ENCODE measurements around the gene SLC6A16.
A peak's percentile ranks its signal among the peaks of the same experiment; 100 is the strongest.
"Not testable (repeated sequence)": the region's sequence is repeated elsewhere in the genome, so short reads cannot be mapped to it uniquely, and the experiment has no call there.

SLC6A16 gene

DNA sequence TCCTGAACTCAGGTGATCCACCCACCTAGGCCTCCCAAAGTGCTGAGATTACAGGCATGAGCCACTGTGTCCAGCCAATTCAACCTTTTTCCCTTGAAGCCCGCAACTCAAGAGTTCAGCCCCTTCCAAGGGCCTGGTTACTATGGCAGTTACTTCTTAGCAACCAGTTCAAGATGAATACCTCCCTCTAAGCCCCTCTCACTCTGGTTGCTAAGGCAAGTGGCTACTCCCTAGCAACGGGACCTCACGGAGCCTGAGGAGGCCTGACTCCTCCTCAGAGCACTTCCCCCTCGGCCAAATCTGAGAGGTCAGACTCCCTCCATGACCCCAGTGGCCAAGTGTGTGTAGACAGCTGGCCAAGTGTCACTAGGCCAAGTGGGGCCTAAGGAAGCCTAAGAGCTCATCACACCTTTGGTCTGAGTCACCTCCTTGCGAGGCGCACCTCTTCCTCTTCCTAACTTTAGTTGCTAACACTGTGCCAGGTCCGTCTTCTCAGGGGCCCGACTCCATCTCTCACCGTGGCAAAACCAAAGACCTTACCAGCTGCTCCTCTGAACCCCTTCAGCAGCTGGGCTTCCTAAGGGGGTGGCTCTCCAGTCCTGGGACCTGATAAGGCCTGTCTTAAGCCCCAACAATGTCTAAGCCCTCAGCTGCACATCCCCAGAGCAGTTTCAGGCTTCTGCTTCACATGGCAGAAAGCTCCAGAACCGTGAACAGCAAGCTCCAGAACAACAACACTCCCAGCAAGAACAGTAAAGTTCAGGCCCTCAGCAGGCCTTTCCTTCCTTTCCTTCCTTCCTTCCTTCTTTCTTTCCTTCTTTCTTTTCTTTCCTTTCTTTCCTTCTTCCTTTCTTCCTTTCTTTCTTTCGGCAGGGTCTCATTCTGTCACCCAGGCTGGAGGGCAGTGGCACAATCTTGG is 19.8 kb upstream of the SLC6A16 start:
- no peak for DNase-seq

- DNase-seq: no peak
Observed at GRCh38 chr19:49343123-49343522, 18.1 kb upstream of the SLC6A16 start.

DNA sequence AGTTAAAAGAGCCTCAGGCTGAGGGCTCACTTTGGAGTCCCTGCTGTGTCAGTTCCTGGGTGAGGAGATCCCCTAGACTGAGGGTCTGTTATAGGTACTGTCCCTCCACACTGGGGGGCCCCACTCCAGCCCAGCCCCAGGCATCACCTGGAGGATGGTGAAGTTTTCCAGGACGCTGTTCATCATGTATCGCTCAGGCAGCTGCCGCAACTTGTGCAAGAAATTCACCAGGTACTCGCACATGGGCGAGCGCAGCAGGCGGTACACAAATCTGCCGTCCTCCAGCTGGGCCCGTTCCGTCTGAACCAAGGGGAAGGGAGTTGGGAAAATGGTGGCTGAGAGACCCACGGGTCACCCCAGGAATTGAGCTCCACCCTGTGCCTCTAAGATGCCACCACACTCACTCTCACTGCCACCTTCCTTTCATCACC is 17.3 kb upstream of the SLC6A16 start:
- no peak for DNase-seq

DNA sequence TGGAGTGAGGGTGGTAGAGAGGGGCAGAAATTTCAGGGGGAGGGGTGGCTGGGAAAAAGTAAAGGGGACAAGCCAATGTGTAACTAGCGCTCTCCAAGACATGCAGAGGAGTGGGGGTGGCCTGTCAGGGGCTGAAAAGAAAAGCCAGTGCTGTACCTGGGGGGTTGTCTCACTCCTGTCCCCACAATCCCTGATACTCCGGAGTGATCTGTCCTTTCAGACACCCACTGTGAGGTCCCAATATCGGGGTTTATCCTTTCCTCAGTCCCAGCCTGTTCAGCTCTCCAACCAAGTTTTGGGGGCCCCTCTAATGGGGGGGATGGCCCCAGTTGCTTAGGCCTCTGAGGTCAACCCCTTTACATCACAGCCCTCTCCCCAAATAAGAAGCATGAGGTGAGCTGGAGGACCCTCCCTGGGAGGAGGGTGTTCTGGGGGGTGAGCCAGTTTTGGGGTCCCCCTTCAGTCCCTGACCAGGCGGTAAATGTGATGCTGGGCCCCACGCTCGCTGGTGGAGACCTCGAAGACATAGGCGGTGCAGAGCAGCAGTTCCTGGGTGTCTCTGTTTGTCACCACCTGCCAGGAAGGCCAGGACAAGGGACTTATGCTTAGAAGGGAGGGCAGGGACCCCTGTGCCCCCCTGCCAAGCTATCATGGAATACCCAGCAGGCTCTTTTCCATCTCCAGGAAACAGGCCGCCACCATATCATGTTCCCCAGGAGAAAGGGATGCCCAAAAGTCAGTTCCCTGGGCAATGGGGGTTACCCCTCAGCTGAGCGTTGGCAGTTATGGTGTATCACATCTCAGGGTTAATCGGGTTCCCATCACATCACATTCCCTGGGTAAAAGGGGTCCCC is 16.1 kb upstream of the SLC6A16 start:
- DNase-seq: no peak

DNA sequence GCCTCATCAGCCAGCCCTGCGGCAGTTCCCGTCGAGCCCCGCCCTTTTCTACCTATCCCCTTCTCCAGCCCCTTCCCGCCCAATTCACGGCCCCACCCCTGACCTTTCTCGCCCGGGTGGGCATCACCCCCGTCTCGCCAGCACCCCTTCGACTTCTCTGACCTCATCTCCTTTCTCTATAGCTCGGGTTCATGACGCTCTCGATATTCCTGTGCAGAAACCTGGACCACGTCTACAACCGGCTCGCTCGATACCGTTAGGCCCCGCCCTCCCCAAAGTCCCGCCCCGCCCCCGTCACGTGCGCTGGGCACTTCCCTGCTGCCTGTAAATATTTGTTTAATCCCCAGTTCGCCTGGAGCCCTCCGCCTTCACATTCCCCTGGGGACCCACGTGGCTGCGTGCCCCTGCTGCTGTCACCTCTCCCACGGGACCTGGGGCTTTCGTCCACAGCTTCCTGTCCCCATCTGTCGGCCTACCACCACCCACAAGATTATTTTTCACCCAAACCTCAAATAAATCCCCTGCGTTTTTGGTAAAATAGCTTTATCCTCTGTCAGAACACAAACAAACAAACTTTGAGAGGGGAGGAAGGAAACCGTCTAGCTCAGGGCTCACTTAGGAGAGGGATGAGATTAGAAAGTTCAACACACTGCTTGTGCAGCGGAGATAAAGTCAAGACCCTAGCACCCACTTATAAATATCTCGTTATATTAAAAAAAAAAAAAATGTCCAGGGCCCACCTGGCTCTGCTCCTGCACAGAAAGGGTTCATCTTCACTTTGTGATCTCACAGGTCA is 15.3 kb upstream of the SLC6A16 start:
- peak; percentile 70 for DNase-seq

DNA sequence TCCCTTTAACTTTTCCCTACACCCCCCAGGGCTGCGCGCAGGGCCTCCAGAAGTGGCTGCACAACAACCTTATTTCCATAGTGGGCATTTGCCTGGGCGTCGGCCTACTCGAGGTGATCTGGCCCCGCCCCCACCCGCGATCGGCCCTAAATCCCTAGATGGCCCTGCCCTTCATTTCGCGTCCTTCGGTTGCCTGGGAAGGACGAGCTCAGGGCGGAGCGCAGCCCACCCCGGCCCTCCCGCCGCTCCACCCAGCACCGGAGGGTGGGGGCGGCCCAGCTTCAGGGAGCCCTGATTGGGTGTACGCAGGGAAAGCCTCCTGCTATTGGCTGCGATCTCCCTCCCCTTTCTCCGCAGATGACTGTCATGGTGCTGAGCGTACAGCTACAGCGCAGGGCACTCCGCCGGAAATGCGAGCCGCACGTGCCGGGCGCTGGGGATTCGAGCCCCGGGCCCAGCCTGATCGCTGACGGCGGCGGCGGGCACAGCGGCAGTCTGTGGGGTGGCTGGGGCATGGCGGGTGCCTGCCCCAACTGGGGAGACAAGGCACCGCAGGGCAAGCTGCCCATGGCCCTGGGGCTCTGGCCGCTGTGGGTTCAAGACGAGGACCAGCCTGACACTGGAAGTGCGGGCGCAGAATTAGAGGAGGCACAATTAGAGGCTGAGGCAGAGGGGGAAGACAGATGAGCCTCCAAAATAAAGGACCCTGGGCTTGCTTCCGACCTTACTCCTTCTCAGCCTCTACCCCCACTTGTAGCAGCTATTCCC is 14.5 kb upstream of the SLC6A16 start:
- DNase-seq: peak; percentile 60

DNA sequence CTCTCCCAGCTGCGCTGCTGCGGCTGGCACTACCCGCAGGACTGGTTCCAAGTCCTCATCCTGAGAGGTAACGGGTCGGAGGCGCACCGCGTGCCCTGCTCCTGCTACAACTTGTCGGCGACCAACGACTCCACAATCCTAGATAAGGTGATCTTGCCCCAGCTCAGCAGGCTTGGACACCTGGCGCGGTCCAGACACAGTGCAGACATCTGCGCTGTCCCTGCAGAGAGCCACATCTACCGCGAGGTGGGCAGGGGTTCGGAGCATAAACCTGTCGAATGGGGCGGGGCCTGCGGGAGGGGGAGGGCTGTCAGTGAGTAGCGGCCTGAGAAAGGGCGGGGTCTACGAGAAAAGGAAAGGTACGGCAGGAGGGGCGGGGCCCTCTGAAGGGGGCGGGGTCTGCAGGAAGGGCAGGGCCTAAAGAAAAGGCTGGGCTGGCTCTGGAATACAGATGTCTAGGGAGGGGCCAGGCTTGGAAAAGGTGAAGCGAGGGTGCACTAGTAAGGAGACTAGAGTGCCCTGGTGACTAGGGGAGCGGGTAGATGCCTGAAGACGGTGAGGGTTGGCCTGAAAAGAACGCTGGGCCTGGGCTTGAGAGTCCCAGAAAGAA is 13.8 kb upstream of the SLC6A16 start:
- DNase-seq: peak; percentile 38

- no peak for DNase-seq
Observed at GRCh38 chr19:49338023-49338677, 13.2 kb upstream of the SLC6A16 start.

- DNase-seq: no peak
Observed at GRCh38 chr19:49337267-49338022, 12.5 kb upstream of the SLC6A16 start.

DNA sequence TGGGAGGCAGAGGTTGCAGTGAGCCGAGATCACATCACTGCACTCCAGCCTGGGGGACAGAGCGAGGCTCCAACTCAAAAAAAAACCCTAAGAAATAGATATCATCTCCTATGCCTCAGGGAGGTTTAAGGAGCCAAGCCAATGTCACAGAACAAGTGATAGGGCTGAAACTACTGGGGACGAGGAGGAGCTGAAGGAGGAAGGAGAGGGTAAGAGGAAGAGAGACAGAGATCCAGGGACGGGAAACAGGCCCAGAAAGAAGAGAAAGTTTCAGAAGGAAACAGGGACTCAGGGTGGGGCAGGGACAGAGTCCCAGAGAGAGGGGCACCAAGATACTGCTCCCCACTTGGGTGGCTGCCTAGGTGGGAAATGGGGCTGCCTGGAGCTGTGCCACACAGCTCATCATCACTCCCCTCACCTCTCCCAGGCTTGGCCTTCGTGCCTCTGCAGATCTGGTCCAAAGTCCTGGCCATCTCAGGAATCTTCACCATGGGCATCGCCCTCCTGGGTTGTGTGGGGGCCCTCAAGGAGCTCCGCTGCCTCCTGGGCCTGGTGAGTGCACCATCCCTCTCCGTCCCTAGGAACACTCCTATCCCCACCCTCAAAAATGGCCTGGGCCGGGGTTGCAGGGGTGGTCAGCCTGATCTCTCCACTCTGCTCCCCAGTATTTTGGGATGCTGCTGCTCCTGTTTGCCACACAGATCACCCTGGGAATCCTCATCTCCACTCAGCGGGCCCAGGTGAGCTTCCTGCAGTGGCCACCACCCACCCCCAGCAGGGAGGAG is 11.7 kb upstream of the SLC6A16 start:
- no peak for DNase-seq

GRCh38 chr19:49335784-49336481 is 10.9 kb upstream of the SLC6A16 start:
- DNase-seq: no peak

DNA sequence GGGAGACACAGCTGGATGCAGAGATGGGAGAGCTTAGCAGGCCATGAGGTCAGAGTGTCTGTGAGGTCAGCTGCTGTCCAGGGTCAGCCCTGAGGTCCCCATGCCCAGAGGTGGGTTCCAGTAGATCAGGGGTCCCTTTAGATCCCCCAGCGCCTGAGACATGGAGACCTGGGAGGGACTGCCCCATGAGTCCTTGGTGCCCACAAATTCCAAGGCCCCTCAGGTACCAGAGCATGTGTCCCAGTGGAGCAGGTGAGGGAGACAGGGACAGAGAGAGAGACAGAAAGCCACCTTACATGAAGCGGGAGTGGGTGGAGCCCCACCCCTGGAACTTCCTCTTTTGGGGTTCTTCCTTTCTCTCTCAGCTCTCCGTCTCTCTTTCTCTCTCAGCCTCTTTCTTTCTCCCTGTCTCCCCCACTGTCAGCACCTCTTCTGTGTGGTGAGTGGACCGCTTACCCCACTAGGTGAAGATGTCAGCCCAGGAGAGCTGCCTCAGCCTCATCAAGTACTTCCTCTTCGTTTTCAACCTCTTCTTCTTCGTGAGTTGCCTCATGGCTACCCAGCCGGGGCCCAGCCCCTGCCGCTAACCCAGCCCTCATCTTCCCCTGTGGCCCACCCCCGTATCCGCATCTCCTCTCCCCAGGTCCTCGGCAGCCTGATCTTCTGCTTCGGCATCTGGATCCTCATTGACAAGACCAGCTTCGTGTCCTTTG is 10.2 kb upstream of the SLC6A16 start, which contains the start of gene CD37:
CD37 (plus strand) TSS at position 336 of the 713 bp plus-strand sequence; CDS start at position 471, 135 bp downstream.
- DNase-seq: no peak

- no peak for DNase-seq
Observed at GRCh38 chr19:49333811-49334288, 8.9 kb upstream of the SLC6A16 start.

GRCh38 chr19:49333418-49333805 is 8.4 kb upstream of the SLC6A16 start:
- no peak for DNase-seq

DNA sequence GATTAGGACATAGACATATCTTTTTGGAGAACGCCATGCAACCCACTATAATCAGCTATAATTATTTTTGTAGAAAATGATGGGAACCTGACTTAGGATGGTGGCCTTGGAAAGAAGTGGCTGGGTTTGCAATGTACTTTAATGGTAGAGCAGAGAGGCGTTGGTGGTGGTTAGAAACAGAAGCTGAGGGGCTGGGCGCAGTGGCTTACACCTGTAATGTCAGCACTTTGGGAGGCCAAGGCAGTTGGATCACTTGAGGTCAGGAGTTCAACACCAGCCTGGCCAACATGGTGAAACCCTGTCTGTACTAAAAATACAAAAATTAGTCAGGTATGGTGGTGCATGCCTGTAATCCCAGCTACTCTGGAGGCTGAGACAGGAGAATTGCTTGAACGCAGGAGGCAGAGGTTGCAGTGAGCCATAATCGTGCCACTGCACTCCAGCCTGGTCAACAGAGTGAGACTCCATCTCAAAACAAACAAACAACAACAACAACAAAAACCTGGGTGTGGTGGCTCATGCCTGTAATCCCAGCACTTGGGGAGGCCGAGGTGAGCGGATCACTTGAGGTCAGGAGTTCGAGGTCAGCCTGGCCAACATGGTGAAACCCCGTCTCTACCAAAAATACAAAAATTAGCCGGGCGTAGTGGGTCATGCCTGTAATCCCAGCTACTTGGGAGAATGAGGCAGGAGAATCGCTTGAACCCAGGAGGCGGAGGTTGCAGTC is 7.9 kb upstream of the SLC6A16 start:
- DNase-seq: not testable (repeated sequence)

DNA sequence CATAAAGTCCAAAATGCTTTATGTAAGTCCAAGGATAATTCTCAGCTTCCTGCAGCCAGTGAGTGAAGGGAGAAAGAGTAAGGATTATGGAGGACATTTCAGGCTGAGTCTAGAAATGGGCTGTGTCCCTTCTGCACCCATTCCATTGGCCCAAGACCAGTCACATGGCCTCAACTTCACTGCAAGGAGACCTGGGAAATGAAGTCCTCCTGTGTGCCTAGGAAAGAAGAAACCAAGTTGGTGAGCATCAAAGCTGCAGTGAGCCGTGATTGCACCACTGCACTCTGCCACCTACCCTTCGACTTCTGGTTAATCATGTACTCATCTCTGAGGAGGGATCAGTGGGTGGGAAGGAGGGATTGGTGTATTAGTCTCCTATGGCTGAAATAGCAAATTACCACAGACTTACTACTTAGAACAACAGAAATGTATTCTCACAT is 6.6 kb upstream of the SLC6A16 start:
- DNase-seq: no peak

DNA sequence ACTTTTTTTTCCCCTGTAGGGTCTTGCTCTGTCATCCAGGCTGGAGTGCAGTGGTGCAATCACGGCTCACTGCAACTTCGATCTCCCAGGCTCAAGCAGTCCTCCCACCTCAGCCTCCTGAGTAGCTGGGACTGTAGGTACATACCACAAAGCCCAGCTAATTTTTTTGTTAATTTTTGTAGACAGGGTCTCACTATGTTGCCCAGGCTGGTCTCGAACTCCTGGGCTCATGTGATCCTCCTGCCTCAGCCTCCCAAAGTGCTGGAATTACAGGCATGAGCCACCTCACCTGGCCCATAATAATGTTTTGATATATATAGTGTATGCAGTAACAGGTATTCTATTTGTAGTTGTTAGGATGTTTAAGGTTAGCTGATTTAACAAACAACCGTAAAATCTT is 6.2 kb upstream of the SLC6A16 start:
- not testable (repeated sequence) for DNase-seq
